ENCODE data around the gene IL13RA2. TPM values are rescaled to one million over a fixed set of nuclear protein-coding genes. Genes with fewer than 3 reads are reported as not detected.

Gene IL13RA2
- total and polyA plus RNA-seq, 2 of the 4 experiments (the other 2 are of a cell fraction), result under 0.01 to 0.14 TPM

DNA sequence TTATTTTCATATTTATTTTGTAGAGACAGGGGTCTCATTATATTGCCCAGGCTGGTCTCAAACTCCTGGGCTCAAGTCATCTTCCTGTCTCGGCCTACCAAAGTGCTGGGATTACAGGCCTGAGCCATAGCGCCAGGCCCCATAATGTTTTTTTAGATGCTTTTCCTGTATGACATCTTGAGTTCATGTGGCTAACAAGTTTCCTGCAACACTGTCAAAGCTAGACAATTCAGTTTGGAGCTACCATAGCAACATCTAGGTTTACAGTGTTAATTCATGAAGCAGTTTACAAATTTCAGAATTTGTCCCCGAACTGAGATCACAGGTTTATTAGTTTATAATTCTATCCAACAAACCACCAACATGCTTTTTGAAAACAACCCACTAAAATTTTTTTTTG is 6.4 kb upstream of the IL13RA2 start:
- Histone ChIP-seq H3K23ac (ENCODE audit: low read depth, low read length) (no peak overlapping the region), H3K79me1 (ENCODE audit: low read depth in 1 of 2, low read length in 2 of 2) (no peaks in the 10 kb centered on the region), H3K9me3 (ENCODE audit: control insufficient read depth, insufficient read depth, low read length) (no peaks in the 10 kb centered on the region), H3K4me2 (ENCODE audit: low read depth, low read length) (no peak overlapping the region), H3K56ac (ENCODE audit: extremely low read depth, insufficient read depth, low read length) (no peak overlapping the region), H3K9me1 (ENCODE audit: insufficient read depth, low read length) (no peaks in the 10 kb centered on the region), H3K18ac (ENCODE audit: low read depth, low read length) (no peak overlapping the region; the same call in 1 of the 2 replicates), H2BK15ac (ENCODE audit: low read depth, low read length) (0 out of 3 replicates have a peak overlapping the region, but pooled peaks have one; percentile 78), H4K91ac (ENCODE audit: insufficient read depth, low read depth, low read length) (no peak overlapping the region), H2BK120ac (ENCODE audit: low read depth, low read length) (peak overlapping the region; percentile 59; the same call in 1 of the 2 replicates), H3K14ac (replicated peaks; ENCODE audit: low read depth, low read length) (0 out of 2 replicates have a peak overlapping the region, but pooled peaks have one; percentile 37), H3K4me3 (ENCODE audit: insufficient read depth, low read depth, low read length) (no peak overlapping the region), H3K4me1 (ENCODE audit: control insufficient read depth, insufficient read depth, low read length) (no peaks in the 10 kb centered on the region; the same call in 1 of the 2 replicates), H3K27me3 (ENCODE audit: control insufficient read depth, insufficient read depth, low read length) (no peaks in the 10 kb centered on the region; the same call in 1 of the 2 replicates), H4K5ac (ENCODE audit: low read depth, low read length) (no peak overlapping the region), H2BK5ac (ENCODE audit: low read depth, low read length, poor library complexity, severe bottlenecking) (peak overlapping the region; percentile 46), H4K20me1 (ENCODE audit: insufficient read depth, low read length) (no peaks in the 10 kb centered on the region), H2AK9ac (replicated peaks; ENCODE audit: low read depth, low read length, poor library complexity) (no peak overlapping the region), H2AK5ac (ENCODE audit: low read depth, low read length) (no peak overlapping the region), H2AFZ (replicated peaks; ENCODE audit: low read length, poor library complexity) (no peak overlapping the region), H4K8ac (ENCODE audit: low read depth in 2 of 2, low read length in 2 of 2) (peak overlapping the region in 1 of 2 experiments; percentile 9; a peak in 1 of 4 replicates), H2BK20ac (ENCODE audit: low read depth, low read length) (peak overlapping the region; percentile 57; the same call in 1 of the 2 replicates), H3K4ac (ENCODE audit: low read depth, low read length) (peak overlapping the region; percentile 29; the same call in 1 of the 2 replicates), H3K27ac (ENCODE audit: insufficient read depth, low read length) (no peak overlapping the region; the same call in 1 of the 2 replicates), H3K9ac (ENCODE audit: low read depth, low read length) (no peak overlapping the region), H3K36me3 (ENCODE audit: control insufficient read depth, insufficient read depth, low read length) (no peaks in the 10 kb centered on the region)
- ChIA-PET POLR2A (ENCODE audit: unreplicated experiment) (no interaction called here), CTCF (no interaction called here)
- no TSS peak for BruUV-seq (replicated peaks)
- dilution Hi-C loops (cut with HindIII; ENCODE audit: low sequenced_read_pairs, unreplicated experiment) (no loop called here), intact Hi-C loops (cut with micrococcal nuclease) (no loop called here), in situ Hi-C loops (cut with MboI; ENCODE audit: low sequenced_read_pairs) (no loop called here)
- ATAC-seq (ENCODE audit: low read depth) (no peak), DNase-seq (no peak)
- WGBS, 2 experiments (ENCODE audit: extremely low coverage in 2 of 2, insufficient read length in 1 of 2), result no CpG with 5 or more reads among the region's 3 CpGs
- TF ChIP-seq, protein P1, sequence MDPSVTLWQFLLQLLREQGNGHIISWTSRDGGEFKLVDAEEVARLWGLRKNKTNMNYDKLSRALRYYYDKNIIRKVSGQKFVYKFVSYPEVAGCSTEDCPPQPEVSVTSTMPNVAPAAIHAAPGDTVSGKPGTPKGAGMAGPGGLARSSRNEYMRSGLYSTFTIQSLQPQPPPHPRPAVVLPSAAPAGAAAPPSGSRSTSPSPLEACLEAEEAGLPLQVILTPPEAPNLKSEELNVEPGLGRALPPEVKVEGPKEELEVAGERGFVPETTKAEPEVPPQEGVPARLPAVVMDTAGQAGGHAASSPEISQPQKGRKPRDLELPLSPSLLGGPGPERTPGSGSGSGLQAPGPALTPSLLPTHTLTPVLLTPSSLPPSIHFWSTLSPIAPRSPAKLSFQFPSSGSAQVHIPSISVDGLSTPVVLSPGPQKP (IDR thresholded peaks at IDR 0.05; ENCODE audit: borderline replicate concordance, low read depth, low read length), result no peak
